GM18861 (cell line): ENCODE results near the gene PVRIG.
"Not testable (repeated sequence)": the region's sequence is repeated elsewhere in the genome, so short reads cannot be mapped to it uniquely, and the experiment has no call there.

Experiments
- ATAC-seq: cut with Tn5 transposase; IDR thresholded peaks from one replicate; pipeline ENCODE4 v1.9.1; 2021; ENCODE audit not compliant: unreplicated experiment

PVRIG gene

GRCh38 chr7:100224891-100225290, 5.1 kb downstream of the PVRIG start:
- ATAC-seq = not testable (repeated sequence)

- ATAC-seq = not testable (repeated sequence)
Observed at GRCh38 chr7:100234660-100235317, 15.0 kb downstream of the PVRIG start.

- ATAC-seq = not testable (repeated sequence)
Observed at GRCh38 chr7:100239975-100240374, 20.2 kb downstream of the PVRIG start.

DNA sequence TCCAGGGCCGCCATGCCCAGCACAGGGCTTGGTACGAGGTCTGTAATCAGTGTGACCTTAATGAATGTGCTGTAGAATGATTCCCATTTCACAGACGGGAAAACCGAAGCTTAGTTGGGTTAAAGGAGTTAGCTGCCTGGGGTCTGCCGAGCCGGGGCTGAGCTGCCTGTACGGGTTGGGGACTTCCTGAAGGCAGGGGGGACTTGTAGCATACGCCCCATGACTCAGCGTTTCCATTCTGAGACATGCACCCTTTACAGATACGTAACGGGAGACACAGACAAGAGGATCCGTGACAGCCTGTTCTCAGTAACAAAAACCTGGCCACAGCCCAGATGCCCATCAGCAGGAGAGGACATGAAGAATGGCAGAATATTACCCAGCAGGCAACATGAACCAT, 23.6 kb downstream of the PVRIG start:
- ATAC-seq = peak; percentile 45

DNA sequence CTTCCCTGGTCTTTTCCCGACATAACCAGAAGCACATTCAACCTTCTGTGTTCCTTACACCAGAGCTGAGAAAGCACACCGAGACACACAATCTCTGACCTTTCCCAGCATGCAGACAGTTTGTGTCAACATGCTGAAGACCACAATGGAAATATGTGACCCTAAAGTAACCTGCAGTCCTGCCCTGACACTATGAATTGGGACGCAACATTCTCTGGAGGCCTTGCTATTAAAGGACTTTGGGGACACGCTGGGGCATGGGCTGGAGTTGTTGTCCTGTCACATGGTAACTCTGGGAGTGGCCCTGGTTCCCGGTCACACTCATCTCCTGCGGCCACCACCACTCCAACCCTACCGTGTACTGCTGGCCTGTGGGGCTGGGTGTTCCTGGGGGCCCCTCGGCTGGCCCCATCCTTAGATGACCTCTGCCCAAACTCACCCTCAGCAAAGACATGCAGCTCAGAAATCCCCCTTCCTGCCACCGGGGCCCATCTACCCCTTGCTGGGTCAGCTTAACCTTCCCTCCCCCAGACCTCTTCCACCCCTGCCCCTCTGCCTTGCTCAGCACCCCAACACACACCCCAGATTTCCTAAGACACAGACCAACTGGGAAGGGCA, 25.3 kb downstream of the PVRIG start:
- ATAC-seq = not testable (repeated sequence)

- ATAC-seq = not testable (repeated sequence)
Observed at GRCh38 chr7:100246121-100246864, 26.5 kb downstream of the PVRIG start.

- not testable (repeated sequence) for ATAC-seq
Observed at GRCh38 chr7:100246865-100247137, 27.1 kb downstream of the PVRIG start.

DNA sequence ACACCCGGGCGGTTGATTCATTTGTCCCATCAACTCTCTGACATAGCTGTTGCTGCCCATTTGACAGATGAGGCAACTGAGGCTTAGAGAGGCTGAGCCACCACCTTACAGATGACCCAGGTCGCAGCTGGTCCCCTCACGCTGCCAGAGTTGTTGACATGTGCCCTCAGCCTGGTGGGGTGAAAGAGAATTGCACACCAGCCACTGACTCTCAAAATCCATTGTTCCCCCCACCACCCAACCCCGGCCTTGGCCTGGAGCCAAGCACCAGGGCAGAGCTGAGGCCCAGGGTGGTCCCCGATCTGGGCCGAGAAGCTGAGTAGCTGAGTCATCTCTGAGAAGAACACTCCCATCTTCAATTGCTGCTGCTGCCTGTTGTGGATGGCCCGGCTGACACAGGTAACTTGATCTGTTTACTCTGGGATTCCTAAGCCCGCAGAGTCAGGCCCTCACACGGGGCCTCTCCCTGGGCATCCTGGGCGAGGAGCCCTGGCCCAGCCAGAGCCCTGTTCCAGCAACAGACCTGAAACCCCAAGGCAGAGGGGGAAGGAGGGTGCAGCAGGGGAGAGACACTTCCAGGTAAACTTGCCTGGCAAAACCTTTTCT, 27.5 kb downstream of the PVRIG start:
- ATAC-seq = no peak

DNA sequence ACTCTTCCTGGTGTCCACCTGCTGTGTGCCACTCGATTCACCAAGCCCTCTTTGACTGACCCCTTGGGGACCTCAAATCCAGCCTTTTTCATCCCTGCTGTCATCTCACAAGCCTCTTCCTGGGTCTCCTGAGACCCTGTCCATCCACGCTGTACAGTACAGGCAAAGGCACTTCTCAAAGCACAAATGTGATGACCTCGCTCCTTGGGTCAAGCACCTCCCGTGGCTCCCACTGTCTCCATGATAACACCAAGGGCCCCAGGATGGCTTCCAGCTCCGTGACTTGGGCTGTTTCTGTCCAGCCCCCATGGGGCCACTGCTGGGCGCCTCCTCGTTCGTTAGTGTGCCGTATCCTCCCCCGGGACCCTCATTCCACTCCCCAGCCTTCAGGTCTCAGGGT, 28.7 kb downstream of the PVRIG start:
- no peak for ATAC-seq

DNA sequence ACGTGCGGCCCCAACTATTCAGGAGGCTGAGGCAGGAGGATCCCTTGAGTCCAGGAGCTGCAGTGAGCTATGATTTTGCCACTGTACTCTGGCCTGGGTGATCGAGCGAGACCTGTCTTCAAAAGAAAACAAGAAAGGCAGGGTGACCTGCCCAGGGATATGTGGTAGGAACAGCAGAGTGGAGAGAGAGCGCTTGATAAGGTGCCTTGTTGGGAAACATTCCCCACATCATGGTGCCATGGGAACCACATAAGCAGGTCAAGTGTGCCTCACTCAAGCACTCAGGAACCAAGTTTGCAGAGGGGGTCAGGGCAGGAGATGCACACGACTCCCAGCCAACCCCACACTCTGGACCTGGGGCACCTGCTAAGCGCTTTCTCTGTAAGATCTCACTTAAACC, 37.3 kb downstream of the PVRIG start:
- no peak for ATAC-seq

DNA sequence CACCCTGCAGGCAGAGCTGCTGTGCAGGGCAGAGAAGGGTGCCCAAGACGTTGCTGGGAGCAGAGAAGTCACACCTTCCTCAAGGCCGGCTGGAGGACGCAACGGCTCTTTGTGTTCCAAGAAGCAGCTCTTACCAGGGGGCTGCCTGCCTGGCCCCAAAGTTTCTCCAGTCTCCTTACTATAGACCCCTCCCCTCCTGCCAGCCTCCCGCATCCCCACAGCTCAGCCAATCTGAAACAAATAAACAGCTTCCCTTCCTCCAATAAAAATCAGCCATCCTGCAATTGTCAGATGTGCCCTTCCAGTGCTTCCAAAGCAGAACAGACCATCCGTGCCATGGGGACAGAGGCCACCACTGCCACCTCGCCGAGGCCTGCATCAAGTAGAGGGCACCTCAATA, 40.2 kb downstream of the PVRIG start:
- ATAC-seq = not testable (repeated sequence)

GRCh38 chr7:100262896-100263295, 43.1 kb downstream of the PVRIG start:
- not testable (repeated sequence) for ATAC-seq

- ATAC-seq = not testable (repeated sequence)
Observed at GRCh38 chr7:100264223-100264622, 44.5 kb downstream of the PVRIG start.

- not testable (repeated sequence) for ATAC-seq
Observed at GRCh38 chr7:100264669-100265165, 45.0 kb downstream of the PVRIG start.

- ATAC-seq = not testable (repeated sequence)
Observed at GRCh38 chr7:100265851-100266250, 46.1 kb downstream of the PVRIG start.

DNA sequence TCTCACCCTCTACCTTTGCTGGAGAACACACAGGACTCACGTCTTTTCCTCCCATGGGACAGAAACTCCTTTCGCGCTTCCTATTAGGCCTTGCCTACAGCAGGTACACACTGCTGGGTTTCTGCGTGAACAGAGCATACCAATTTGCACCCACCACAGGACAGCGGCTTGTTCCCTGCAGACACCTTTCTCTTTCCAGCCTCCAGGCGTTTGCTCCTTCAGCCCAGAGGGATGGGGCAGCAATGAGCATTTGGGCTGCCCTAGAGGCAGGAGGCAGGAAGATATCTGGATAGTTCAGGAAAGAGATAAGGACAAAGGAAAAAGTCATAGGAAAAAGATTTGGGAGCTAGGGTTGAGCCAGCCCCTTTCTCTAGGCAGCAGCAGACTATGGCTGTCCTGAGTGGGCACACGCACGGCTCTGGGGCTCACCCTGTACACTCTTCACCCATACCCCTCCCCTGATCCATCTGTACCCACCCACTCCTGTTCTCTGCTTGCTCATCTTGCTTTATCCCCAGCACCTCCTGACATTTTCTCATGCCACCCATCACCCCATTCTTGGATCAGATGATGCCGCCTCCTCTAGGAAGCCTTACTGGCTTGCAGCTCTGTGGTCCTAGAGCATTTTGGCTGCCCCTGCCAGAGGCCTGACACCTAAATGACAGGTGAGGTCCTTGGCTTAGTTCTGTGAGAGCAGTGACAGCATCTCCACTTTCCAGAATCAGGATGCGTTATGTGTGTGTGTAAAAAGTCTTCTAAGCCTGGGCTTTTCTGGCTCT, 47.0 kb downstream of the PVRIG start:
- ATAC-seq = no peak

- no peak for ATAC-seq
Observed at GRCh38 chr7:100267648-100268047, 47.9 kb downstream of the PVRIG start.

GRCh38 chr7:100268882-100269281, 49.1 kb downstream of the PVRIG start:
- not testable (repeated sequence) for ATAC-seq

DNA sequence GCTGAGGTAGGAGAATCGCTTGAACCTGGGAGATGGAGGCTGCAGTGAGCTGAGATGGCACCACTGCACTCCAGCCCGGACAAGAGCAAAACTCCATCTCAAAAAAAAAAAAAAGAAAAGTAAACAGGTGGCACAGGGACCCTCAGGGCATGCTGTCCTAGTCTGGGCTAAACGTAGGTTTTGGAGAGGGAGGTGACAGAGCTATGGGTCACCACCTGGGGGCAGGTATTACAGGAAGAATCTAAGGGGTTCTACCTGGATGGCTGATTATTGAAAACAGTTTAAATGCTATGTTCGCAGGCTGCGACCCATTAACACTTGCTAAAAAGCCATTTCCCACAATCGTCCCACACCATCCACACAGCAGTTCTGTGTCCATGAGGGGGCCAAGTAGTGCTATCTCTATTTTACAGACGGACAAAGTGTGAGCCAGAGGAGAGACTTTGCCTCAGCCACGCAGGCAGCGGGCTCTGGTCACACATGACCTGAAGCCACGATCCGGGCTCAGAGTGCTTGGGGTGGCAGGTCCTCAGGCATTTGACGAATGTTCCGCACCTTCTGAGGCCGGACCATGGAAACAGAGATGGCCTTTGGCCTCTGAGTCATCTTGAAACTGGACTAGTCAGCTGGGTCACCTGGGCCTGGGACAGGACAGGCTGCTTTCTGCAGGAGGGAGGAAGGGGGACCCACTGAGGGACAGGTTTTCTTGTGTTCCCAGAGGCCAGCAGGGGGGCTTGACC, 49.7 kb downstream of the PVRIG start:
- not testable (repeated sequence) for ATAC-seq
